Choroid plexus epithelial cell (primary cell): ENCODE data around the gene ZNF524.
A peak's percentile ranks its signal among the peaks of the same experiment; 100 is the strongest.

Experiments used
- DNase-seq: peaks from one replicate; pipeline ENCODE4 v3.0.0-alpha.2; 2010; ENCODE audit warnings: low read depth
- H3K4me3 ChIP-seq: 2 replicates; pipeline ENCODE4 v1.5.1; 2011; ENCODE audit warnings: low read depth, mild to moderate bottlenecking, control low read depth, low read length, moderate library complexity
- TF ChIP-seq, protein P1 (sequence below): conservative IDR thresholded peaks from 2 replicates; pipeline ENCODE4 v1.5.1; 2011; ENCODE audit warnings: low read depth, mild to moderate bottlenecking, control low read depth, inconsistent platforms, low read length, moderate library complexity

The ZNF524 gene

DNA sequence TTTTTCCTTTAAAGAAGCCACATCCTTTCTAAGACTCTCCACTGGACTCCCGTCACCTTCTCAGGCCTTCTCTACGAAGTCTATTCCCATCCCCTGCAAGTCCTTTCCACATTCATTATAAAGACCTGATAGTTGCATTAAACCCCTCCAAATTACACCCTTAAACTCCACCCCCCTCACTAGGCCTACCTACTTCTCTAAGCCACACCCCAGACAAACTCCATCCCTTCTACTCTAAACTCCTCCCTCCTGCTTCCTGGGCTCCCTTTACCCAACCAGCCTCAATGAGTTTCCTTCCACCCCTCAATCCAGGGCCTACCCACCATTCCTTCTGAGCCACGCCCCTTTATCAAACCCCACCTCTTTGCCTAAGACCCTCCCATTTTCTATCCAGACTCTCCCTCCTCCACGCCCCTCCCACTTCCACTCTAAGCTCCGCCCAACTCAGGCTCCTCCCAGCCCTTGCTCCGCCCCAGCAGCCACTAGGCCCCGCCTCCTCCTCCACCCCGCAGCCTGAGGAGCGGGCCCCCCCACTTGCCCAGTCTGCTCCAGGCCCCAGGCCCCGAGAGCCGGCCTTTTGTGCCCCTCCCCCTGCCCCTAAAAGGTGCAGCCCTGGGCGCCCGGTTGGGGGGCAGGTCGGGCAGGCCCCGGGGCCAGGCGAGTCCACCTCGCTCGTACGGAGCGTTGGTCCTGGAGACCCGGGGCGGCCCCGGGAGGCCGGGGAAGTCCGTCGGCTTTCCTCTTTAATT, 1.2 kb upstream of the ZNF524 start:
- TF ChIP-seq, protein P1, sequence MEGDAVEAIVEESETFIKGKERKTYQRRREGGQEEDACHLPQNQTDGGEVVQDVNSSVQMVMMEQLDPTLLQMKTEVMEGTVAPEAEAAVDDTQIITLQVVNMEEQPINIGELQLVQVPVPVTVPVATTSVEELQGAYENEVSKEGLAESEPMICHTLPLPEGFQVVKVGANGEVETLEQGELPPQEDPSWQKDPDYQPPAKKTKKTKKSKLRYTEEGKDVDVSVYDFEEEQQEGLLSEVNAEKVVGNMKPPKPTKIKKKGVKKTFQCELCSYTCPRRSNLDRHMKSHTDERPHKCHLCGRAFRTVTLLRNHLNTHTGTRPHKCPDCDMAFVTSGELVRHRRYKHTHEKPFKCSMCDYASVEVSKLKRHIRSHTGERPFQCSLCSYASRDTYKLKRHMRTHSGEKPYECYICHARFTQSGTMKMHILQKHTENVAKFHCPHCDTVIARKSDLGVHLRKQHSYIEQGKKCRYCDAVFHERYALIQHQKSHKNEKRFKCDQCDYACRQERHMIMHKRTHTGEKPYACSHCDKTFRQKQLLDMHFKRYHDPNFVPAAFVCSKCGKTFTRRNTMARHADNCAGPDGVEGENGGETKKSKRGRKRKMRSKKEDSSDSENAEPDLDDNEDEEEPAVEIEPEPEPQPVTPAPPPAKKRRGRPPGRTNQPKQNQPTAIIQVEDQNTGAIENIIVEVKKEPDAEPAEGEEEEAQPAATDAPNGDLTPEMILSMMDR = no peak
- peak; percentile 99 for DNase-seq
- peak overlapping the region; percentile 93 for H3K4me3 ChIP-seq

DNA sequence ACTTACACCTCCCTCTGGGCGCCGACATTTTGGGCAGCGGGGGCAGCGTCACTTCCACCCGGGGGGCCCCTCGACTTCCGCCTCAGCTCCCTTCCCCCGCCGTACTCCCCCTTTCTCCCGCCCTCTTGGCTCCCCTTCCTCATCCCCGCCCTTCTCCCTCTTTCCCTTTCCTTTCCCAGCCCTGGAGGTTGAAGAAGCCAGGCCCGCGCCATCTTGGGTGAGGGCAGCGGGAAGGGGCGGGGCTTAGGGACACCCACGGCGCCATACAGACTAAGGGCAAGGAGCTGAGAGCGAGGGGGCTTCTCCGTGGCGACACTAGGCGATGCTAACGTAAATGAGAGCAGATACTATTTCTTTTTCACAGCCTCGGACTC, 633 bp upstream of the ZNF524 start, which contains the start of gene FIZ1:
Gene FIZ1, minus strand, starts transcription at position 50 of the 374 bp plus-strand sequence. CDS start 1,652 bp downstream, outside the sequence.
- peak; percentile 99 for DNase-seq
- peak within 1 kb of the TSS; percentile 93 for H3K4me3 ChIP-seq
- TF ChIP-seq, protein P1 = no peak

DNA sequence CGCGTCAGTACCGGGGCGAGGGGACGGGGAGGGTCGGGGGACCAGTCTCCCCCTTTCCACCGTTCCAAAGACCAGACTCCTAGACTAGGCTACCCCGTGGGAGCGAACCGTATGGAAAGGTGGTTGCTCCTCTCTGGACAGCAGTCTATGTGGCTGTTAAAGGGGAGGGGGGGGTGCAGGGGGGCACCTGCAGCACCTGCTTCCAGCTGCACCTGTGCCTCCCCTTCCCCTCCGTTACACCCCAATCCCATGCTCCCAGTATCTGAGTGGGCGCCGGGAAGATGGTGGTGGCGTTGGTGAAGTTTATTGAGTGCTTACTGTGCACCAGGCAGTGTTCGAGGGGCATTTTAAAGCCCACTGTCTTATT, 557 bp downstream of the ZNF524 start:
- TF ChIP-seq, protein P1 = no peak

DNA sequence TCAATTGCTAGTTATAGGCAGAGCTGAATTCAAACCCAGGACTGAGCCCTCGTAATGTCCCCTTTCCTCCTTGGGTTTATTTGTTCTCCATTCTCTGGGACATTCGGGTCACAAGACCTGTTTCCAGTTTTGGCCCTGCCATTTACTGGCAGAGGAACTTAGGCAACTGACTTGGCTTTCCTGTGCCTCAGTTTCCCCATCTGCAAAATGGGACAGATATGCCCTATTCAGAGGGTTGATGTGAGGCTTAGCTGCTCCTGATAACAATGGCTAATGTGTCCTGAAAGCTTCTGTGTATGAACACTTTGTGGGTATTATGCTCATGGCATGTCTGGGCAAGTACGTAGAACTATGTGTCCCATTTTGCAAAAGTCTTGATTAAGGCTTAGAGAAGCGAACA, 996 bp downstream of the ZNF524 start:
- H3K4me3 ChIP-seq = peak overlapping the region; percentile 93
- TF ChIP-seq, protein P1 = no peak
- no peak for DNase-seq

More for the DNA sequence above, 557 bp downstream of the ZNF524 start:
- H3K4me3 ChIP-seq = peak overlapping the region; percentile 93
- DNase-seq = no peak

DNA sequence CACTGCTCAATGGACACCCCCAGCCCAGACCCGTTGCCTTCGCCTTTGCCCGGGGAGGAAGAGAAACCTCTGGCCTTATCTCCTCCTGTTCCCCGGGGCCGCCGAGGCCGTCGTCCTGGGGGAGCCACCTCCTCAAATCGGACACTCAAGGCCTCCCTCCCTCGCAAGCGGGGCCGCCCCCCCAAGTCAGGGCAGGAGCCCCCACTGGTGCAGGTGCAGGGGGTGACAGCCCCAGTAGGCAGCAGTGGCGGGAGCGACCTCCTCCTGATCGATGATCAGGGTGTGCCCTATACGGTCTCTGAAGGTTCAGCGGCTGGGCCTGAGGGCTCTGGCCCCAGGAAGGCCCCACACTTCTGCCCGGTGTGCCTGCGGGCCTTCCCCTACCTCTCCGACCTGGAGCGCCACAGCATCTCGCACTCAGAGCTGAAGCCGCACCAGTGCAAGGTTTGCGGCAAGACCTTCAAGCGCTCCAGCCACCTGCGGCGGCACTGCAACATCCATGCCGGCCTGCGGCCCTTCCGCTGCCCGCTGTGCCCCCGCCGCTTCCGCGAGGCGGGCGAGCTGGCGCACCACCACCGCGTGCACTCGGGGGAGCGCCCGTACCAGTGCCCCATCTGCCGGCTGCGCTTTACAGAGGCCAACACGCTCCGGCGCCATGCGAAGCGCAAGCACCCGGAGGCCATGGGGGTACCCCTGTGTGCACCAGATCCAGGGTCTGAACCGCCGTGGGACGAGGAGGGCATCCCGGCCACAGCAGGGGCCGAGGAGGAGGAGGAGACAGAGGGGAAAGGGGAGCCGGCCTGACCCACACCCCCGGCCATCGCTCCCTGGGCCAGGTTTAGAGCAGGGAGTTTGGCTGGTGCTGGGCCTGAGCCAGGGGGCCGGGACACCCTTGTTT, 2.3 kb downstream of the ZNF524 start:
- no peak overlapping the region for H3K4me3 ChIP-seq
- TF ChIP-seq, protein P1 = no peak
- no peak for DNase-seq

DNA sequence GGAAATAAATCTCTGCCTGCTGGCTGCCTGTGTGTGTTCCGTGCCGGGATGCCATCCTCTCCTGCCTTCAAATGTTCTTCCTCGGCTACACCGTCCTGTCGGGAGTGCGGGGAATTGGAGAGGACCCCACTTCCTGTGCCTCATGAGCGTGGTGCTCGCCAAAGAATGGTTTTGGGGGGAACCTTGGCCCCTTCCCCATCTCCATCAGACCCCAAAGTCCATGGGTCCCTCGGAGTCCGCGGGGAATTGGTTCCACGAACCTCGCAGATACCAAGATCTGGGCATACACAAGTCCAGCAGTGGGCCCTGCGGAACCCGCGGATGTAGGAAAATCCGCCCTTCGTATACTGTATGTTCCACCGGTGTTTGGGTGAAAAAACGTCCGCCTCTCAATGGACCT, 3.0 kb downstream of the ZNF524 start:
- no peak overlapping the region for H3K4me3 ChIP-seq
- DNase-seq = no peak
- TF ChIP-seq, protein P1 = no peak
